Hepatocyte (in vitro differentiated cells): ENCODE measurements around the gene BAZ1B. TPM values are rescaled to one million over a fixed set of nuclear protein-coding genes. Genes with fewer than 3 reads are reported as not detected.

Experiments used
- DNase-seq: peaks from one replicate; pipeline ENCODE4 v3.0.0-alpha.2; 2016; ENCODE audit warnings: low spot score
- H2AFZ ChIP-seq: fragments of 200-600 bp; sonication (generic); 2 replicates; pipeline ENCODE4 v1.6.0; 2016; ENCODE audit warnings: antibody characterized with exemption, mild to moderate bottlenecking
- H3K27ac ChIP-seq: fragments of 200-600 bp; sonication (generic); 2 replicates; pipeline ENCODE4 v1.5.1; 2016; ENCODE audit warnings: mild to moderate bottlenecking
- H3K27me3 ChIP-seq: fragments of 200-600 bp; sonication (generic); 2 replicates; pipeline ENCODE4 v1.6.1; 2016
- H3K36me3 ChIP-seq: fragments of 200-600 bp; sonication (generic); replicated peaks from 2 replicates; pipeline ENCODE4 v1.5.1; 2016; ENCODE audit warnings: low read depth; ENCODE audit not compliant: insufficient read depth
- H3K4me1 ChIP-seq: fragments of 200-600 bp; sonication (generic); 2 replicates; pipeline ENCODE4 v1.5.1; 2016; ENCODE audit warnings: mild to moderate bottlenecking, moderate library complexity; ENCODE audit not compliant: insufficient read depth
- H3K4me2 ChIP-seq: fragments of 200-600 bp; sonication (generic); 2 replicates; pipeline ENCODE4 v1.6.0; 2016
- H3K4me3 ChIP-seq: fragments of 200-600 bp; sonication (generic); 2 replicates; pipeline ENCODE4 v1.5.1; 2016; ENCODE audit warnings: mild to moderate bottlenecking
- H3K79me2 ChIP-seq: fragments of 200-600 bp; sonication (generic); 2 replicates; pipeline ENCODE4 v1.6.0; 2017; ENCODE audit warnings: mild to moderate bottlenecking
- H3K9me2 ChIP-seq: fragments of 200-600 bp; sonication (generic); replicated peaks from 2 replicates; pipeline ENCODE4 v1.6.0; 2017; ENCODE audit warnings: mild to moderate bottlenecking; ENCODE audit not compliant: insufficient read depth
- H3K9me3 ChIP-seq: fragments of 200-600 bp; sonication (generic); 2 replicates; pipeline ENCODE4 v1.5.1; 2016; ENCODE audit warnings: low read depth, mild to moderate bottlenecking
- H4K20me1 ChIP-seq: fragments of 200-600 bp; sonication (generic); 2 replicates; pipeline ENCODE4 v1.6.0; 2016; ENCODE audit warnings: mild to moderate bottlenecking; ENCODE audit not compliant: insufficient read depth, poor library complexity, severe bottlenecking
- EZH2 ChIP-seq: fragments of 200-600 bp; sonication (generic); IDR thresholded peaks from 2 replicates; pipeline ENCODE4 v1.6.1; 2016; ENCODE audit warnings: antibody characterized with exemption, mild to moderate bottlenecking, borderline replicate concordance
- EZH2phosphoT487 ChIP-seq: fragments of 200-600 bp; sonication (generic); IDR thresholded peaks from one replicate; pipeline ENCODE4 v1.6.1; 2018; ENCODE audit warnings: antibody characterized with exemption, mild to moderate bottlenecking, low read depth, moderate library complexity; ENCODE audit not compliant: unreplicated experiment, severe bottlenecking
- WGBS: methylation state at CpG from one replicate; pipeline ENCODE4 v1.1.6; 2016; ENCODE audit warnings: low lambda C conversion rate; ENCODE audit errors: missing lambda C conversion rate; 5-methylcytosine and 5-hydroxymethylcytosine counted together
- polyA plus RNA-seq: library from polyadenylated mRNA; unstranded; fragments of >200 nt; fragmentation: Nextera tagmentation; extraction: Ambion mirVana; gene quantifications from 2 replicates; pipeline ENCODE4 v1.2.1, GENCODE V29; 2016
- total RNA-seq: library from RNA; depleted of rRNA; stranded (reverse); fragments of >200 nt; gene quantifications from 2 replicates; pipeline ENCODE4 v1.2.3, GENCODE V29; 2014
- TF ChIP-seq, protein P1 (sequence below): fragments of 200-600 bp; sonication (generic); IDR thresholded peaks from 2 replicates; pipeline ENCODE4 v1.5.1; 2016; ENCODE audit warnings: antibody characterized with exemption, mild to moderate bottlenecking; ENCODE audit not compliant: poor library complexity

Gene BAZ1B
- total and polyA plus RNA-seq, 2 experiments from 2014 or later = 16.7 to 44.7 TPM

- Histone ChIP-seq H3K4me2 (peak overlapping the region; percentile 24), H3K9me2 (no peaks in the 10 kb centered on the region), H3K27ac (no peak overlapping the region), H3K27me3 (no peaks in the 10 kb centered on the region), H3K36me3 (no peaks in the 10 kb centered on the region), H3K4me1 (peaks cover 10% of the 10 kb centered on the region), H3K4me3 (no peak overlapping the region), H3K9me3 (no peaks in the 10 kb centered on the region), H2AFZ (no peak overlapping the region), H3K79me2 (no peaks in the 10 kb centered on the region), H4K20me1 (no peaks in the 10 kb centered on the region)
- DNase-seq = no peak
- TF ChIP-seq EZH2 = no peak
- TF ChIP-seq, protein P1, sequence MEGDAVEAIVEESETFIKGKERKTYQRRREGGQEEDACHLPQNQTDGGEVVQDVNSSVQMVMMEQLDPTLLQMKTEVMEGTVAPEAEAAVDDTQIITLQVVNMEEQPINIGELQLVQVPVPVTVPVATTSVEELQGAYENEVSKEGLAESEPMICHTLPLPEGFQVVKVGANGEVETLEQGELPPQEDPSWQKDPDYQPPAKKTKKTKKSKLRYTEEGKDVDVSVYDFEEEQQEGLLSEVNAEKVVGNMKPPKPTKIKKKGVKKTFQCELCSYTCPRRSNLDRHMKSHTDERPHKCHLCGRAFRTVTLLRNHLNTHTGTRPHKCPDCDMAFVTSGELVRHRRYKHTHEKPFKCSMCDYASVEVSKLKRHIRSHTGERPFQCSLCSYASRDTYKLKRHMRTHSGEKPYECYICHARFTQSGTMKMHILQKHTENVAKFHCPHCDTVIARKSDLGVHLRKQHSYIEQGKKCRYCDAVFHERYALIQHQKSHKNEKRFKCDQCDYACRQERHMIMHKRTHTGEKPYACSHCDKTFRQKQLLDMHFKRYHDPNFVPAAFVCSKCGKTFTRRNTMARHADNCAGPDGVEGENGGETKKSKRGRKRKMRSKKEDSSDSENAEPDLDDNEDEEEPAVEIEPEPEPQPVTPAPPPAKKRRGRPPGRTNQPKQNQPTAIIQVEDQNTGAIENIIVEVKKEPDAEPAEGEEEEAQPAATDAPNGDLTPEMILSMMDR = no peak
- TF ChIP-seq EZH2phosphoT487 = no peak
- WGBS = 89% methylated on average over 5 of the region's 6 CpGs
Observed at GRCh38 chr7:73429622-73430505, 92.2 kb downstream of the BAZ1B start.

DNA sequence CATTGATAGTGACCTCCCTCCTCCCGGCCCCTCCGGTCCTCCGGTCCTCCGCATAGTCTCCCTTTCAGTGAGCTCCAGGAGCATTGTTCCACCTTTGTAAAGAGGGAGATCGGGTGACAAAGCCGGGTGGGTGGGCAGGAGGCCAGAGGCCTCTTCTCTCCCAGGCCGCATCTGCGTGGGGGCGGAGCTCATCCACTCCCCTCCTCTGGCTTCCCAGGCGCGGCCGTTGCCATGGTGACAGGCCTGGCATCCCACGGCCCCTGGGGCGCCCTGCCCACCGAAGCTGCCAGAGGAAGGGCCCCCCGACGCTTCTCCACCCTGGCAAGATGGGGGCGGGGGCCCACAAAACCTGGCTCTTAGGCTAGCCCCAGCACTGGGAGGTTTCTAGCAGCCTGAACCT lies 92.9 kb downstream of the BAZ1B start:
- no peak overlapping the region for H3K27ac ChIP-seq
- no peaks in the 10 kb centered on the region for H3K27me3 ChIP-seq
- H3K4me3 ChIP-seq = no peak overlapping the region
- no peak overlapping the region for H2AFZ ChIP-seq
- WGBS = 49% methylated on average over 14 of the region's 18 CpGs
- H3K79me2 ChIP-seq = no peaks in the 10 kb centered on the region
- H3K36me3 ChIP-seq = no peaks in the 10 kb centered on the region
- peak; percentile 62 for DNase-seq
- no peak for TF ChIP-seq EZH2
- no peak for TF ChIP-seq EZH2phosphoT487
- TF ChIP-seq, protein P1 = no peak
- H3K9me2 ChIP-seq = no peaks in the 10 kb centered on the region
- peak overlapping the region; percentile 24 for H3K4me2 ChIP-seq
- peaks cover 13% of the 10 kb centered on the region for H3K4me1 ChIP-seq
- no peaks in the 10 kb centered on the region for H4K20me1 ChIP-seq
- no peaks in the 10 kb centered on the region for H3K9me3 ChIP-seq

DNA sequence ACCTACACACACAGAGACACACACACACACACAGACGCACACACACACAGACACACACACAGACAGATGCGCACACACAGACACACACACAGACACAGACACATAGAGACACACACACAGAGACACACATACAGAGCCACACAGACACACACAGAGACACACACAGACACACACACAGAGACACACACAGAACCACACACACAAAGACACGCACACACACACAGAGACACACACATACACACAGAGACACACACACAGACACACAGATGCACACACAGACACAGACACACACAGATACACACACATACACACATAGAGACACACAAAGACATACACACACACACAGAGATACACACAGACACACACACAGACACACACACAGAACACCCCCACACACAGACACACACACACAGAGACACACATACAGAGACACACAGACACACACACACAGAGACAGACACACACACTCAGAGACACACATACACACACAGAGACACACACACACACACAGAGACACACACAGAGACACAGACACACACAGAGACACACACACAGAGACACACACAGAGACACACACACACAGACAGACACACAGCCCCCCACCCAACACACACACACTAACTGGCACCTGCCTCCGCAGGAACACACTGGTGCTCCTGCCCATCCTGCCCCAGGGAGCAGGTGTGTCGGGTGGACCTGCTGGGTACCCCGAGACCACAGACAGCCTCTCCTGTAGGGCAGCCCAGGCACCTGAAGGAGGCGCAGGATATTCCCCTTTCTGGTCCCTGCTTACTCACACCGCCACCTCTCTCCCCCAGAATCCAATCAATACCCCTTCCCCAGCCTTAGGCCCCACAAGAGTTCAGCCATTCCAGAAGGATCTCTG lies 93.9 kb downstream of the BAZ1B start:
- no peaks in the 10 kb centered on the region for H3K9me3 ChIP-seq
- H4K20me1 ChIP-seq = no peaks in the 10 kb centered on the region
- peaks cover 18% of the 10 kb centered on the region for H3K4me1 ChIP-seq
- TF ChIP-seq EZH2phosphoT487 (no peak), EZH2 (no peak)
- TF ChIP-seq, protein P1 = no peak
- H3K4me3 ChIP-seq = no peak overlapping the region
- no peaks in the 10 kb centered on the region for H3K36me3 ChIP-seq
- no peak overlapping the region for H2AFZ ChIP-seq
- H3K27me3 ChIP-seq = no peaks in the 10 kb centered on the region
- peak overlapping the region; percentile 24 for H3K4me2 ChIP-seq
- H3K79me2 ChIP-seq = no peaks in the 10 kb centered on the region
- no peak overlapping the region for H3K27ac ChIP-seq
- DNase-seq = no peak
- no peaks in the 10 kb centered on the region for H3K9me2 ChIP-seq
- 89% methylated on average over 8 of the region's 8 CpGs for WGBS
